Upper lobe of left lung (tissue), 4 donors: ENCODE results near the gene SFXN5.

ENCODE experiments used
- POLR2A ChIP-seq, 4 donors: fragments of 450-650 bp; IDR thresholded peaks; one replicate each; pipeline ENCODE4 v1.5.1; 2016 to 2017; ENCODE audit warnings: antibody characterized with exemption in 4 of 4, mild to moderate bottlenecking in 2 of 4
- TF ChIP-seq, protein P1 (sequence below), 6 experiments: fragments of 450-650 bp in 4 of 6; fragments of 200-600 bp in 2 of 6; sonication (generic) in 2 of 6; IDR thresholded peaks; one replicate each; pipeline ENCODE4 v1.5.1; 2016 to 2019; ENCODE audit warnings: antibody characterized with exemption in 6 of 6

DNA sequence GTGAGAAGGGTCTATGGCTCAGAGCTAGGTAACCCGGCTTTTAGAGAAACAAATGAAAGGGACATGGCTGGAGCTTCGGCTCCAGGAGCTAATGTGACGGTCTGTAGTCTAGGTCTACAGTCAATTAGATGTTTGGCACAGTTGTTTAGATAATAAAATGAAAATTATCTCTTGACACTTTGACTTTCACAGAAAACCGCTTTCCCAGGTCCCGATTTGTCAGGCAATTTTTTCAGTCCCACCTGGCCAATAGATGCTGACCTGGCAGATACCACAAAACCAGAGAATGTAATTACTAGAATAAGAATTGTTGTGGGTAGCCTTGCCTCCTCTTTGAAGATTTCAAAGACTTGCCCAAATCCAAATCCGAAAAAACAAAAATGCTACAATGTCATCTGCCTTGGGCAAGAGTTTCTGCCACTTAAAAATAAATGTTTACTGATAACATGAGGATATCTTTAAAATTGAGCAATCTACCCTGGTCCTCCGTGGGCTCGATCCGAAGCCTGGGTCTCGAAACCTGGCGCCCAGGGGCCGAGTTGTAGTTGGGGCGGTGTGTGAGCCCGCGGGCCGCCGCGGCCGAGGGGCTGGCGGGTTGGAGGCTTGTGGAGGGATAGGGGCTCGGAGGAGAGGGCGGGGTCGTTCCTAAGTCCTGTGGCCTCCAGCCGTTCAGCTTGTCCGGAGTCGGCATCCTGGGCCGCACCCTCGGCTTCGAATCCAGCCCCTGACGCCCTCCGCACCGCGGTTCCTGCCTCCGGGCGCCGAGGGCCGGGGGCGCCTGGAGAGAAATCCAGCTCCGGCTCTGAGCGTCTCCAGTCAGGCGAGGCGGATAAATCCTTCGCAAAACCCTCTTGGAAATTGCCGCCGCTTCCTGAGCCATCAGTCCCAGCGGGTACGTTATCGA, 151.8 kb downstream of the SFXN5 start:
- TF ChIP-seq, protein P1, sequence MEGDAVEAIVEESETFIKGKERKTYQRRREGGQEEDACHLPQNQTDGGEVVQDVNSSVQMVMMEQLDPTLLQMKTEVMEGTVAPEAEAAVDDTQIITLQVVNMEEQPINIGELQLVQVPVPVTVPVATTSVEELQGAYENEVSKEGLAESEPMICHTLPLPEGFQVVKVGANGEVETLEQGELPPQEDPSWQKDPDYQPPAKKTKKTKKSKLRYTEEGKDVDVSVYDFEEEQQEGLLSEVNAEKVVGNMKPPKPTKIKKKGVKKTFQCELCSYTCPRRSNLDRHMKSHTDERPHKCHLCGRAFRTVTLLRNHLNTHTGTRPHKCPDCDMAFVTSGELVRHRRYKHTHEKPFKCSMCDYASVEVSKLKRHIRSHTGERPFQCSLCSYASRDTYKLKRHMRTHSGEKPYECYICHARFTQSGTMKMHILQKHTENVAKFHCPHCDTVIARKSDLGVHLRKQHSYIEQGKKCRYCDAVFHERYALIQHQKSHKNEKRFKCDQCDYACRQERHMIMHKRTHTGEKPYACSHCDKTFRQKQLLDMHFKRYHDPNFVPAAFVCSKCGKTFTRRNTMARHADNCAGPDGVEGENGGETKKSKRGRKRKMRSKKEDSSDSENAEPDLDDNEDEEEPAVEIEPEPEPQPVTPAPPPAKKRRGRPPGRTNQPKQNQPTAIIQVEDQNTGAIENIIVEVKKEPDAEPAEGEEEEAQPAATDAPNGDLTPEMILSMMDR (IDR thresholded peaks at IDR 0.05), result no peak
- no peak for TF ChIP-seq POLR2A (IDR thresholded peaks at IDR 0.05)
